Activated CD4-positive, alpha-beta T cell treated with anti-CD3 and anti-CD28 coated beads for 4 hours (primary cell): Measurements from ENCODE around the gene TRPC6.
"Not testable (repeated sequence)": the region's sequence is repeated elsewhere in the genome, so short reads cannot be mapped to it uniquely, and the experiment has no call there.

ENCODE experiments used
- DNase-seq, 2 donors: peaks; one replicate each; pipeline ENCODE4 v3.0.0-alpha.2; 2020

TRPC6 gene

GRCh38 chr11:101446238-101446637 is 137.6 kb downstream of the TRPC6 start:
- DNase-seq = no peak

DNA sequence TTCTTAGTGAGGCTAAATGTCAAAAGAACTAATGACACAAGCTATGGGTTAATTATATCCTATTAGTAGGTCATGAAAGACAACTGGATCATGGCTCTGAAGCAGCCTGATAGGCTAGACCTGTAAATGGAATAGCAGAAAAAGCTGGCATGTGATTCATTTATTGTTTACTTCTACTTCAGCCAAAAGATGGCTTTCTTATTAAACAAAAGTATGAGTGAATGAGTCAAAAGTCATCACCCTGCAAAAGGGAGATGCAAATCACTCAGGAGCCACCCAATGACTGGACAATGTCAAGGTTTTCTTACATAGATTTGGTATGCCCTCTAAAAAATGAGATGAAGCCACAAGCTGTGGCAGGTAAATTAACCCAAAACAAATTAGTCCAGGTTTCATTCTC is 138.0 kb downstream of the TRPC6 start:
- DNase-seq = no peak

DNA sequence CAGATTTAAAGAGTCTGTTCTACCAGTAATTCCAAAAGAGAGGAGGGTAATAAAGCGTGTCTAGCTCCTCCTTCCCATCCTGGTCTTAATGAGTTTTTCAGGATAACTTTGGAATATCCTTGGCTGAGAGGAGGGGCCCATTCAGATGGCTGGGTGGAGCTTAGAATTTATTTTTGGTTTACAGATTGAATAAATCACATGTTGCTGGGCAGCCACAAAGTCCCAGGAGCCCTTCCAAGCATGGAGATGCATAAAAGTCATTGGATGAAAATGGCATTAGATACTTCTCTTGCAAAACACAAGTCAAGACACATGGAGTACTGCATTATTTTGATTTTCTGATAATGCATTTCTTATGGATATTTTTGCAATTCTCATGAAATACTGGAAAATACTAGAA is 139.0 kb downstream of the TRPC6 start:
- DNase-seq = no peak

- no peak for DNase-seq
Measured at GRCh38 chr11:101444164-101444563, 139.6 kb downstream of the TRPC6 start.

GRCh38 chr11:101442936-101443521 is 140.8 kb downstream of the TRPC6 start:
- DNase-seq = no peak

DNA sequence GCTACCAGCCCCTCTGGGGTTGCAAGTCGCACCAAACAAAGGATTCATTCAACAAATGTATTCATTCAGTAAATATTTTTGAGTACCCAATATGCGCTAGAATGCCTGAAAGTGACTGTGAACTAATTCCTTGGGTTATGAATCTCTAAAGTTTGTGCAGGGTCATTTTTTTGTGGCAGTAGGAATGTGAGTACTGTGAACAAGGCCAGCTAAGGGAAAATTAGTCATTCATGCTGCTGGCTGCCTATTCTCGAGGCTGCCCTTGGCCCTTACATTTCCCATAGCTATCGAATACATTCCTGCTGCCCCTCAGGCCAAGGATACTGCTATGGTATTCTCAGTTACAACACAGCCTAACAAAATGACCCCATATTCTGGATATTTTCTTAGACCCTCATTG is 141.6 kb downstream of the TRPC6 start:
- DNase-seq = no peak

DNA sequence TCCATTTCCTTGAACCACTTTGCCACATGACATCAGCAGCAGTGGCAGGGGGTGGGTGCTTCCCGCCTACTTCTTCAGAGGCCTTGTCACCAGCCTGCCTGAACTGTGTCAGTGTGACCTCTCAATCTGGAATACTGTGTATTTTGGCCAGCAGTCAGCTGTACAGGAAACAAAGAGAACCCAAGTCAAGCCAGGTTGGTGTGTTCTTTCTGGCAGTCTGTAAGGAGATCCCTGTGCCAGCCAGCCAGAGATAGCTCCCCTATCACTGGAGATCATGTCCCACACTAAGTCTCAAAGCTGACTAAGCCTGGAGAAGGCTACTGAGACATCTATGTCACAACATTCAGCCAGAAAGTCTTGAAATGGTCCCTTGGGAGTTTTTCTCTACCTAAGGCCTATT is 142.1 kb downstream of the TRPC6 start:
- no peak for DNase-seq

DNA sequence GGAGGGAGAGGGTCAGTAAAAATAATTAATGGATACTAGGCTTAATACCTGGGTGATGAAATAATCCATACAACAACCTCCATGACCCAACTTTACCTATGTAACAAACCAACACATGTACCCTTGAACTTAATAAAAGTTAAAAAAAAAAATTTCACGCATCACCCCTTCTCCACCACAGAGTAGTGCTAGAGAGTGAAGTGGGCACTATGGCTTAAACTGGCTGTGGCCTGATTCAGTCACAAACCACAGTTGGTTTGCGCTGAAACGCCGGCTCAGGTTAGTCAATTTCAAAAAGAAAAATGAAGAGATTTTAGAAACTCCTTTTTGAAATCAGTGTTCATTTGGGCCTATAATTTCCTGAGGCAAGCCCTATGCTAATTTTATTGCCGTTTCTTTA is 144.3 kb downstream of the TRPC6 start:
- DNase-seq = no peak

DNA sequence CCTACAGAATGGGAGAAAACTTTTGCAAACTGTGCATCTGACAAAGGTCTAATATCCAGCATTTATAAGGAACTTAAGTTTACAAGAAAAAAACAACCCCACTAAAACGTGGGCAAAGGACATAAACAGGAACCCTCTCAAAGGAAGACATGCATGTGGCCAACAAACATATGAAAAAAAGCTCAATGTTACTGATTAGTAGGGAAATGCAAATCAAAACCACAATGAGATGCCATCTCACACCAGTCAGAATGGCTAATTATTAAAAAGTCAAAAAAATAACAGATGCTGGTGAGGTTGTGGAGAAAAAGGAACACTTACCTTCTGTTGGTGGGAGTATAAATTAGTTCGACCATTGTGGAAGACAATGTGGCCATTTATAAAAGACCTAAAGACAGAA is 145.1 kb downstream of the TRPC6 start:
- DNase-seq = not testable (repeated sequence)

DNA sequence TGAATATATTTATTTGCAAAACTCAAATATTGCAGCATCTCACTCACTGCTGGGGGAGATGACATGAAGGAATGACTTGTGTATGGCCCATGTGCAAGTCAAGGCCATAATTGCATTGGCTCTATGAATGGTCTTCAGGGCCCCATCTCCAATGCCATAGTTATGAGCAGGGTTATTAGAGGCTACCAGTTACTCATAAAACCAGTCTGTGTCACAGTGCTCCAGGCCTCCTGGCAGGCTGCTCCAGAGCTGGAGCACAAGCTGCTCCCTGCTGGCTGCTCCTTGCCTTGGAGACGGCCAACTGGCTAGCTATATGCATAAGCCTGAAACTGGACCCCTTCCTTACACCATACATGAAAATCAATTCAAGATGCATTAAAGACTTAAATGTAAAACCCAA is 145.7 kb downstream of the TRPC6 start:
- no peak for DNase-seq

DNA sequence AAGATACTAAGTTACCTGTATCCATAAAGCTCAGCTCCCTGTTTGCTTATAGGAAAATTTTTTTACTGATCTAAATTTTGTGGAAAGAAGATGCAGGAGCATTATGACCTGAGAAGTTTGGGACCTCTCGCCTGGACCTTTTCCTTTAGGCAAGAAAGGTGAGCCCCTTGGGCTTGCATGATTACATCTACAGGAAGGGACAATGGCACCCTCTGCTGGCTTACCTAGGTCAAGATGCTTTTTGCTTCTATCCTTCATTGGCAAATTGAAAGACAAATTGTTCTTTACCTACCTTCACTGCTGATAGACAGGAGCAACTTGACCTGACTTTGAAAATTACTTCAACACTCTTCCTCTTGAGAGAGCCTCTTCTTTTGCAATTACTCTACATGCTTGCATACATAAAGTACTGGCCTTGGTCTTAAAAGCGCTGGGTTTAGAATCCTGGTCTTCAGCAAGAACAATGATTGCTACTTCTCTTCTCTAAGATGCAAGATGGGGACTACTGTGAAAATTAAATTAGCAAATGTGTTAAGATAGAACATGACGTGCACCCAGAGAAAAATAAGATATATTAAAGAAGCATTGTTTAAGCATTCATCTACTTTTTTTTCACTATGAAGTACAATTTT is 147.2 kb downstream of the TRPC6 start:
- no peak for DNase-seq

DNA sequence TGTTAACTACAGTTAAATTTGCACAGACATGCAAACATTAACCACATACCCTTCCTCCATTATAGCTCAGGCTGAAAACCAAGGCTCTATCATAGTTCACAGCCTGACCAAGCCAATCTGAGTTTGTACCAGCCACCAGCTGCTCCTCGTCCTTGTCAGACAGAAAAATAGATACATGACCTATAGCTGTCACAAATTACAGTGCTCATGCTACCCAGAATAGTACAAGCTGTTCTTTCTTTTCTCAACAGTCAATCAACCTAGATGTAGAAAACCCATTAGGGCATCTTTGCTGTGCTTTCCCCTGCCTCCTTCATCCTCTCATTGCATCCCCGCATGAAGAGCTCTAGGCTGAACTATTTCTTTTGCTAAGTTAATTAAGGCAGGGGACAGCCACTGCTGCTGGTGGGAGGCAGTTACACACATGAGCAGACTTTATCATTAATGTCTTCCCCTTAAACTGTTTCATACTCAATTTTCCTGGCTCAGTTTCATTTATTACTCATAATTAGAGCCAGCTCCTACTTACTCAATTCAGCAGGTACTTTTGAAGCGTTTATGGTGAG is 148.3 kb downstream of the TRPC6 start:
- DNase-seq = no peak

DNA sequence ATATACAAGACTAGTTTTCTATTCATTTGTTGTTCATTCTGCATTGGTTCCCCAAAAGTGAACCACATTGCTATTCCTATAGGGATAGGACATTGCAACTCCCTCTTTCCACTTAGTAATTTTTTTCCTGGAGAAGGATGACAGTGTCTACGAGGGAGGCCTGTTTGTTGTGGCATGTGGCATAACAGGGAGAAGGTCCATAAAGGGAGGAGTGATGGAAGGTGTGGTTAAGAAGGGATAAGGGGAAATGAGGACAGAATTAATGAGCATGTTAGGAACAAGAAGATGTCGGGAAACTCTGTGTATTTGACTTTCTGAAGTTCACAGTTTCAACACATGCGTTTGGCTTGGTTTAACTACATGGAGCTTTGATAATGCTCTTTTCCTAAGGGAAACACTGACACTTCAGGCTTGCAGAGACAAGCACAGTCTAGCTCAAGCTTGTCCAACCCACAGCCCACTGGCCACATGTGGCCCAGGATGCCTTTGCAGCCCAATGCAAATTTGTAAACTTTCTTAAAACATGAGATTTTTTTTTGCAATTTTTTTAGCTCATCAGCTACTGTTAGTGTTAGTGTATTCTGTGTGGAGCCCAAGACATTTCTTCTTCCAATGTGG is 149.7 kb downstream of the TRPC6 start:
- DNase-seq = no peak

DNA sequence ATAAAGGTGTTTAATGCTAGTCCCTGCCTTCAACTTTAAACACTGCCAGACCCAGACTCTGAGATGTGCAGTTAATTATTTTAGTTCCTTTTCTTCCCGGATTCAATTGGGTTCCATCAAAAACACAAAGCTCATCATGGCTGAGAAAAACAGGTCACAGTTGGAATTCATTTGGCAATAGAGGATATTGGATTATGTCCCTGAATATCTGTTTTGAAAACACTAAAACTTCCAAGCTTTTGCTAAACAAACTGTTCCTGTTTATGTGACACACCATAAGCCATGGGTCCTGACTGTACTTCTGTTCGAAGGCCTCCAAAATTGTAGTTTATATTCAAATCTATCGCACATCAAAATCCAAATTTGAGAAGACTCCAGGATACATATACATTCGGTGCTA is 150.7 kb downstream of the TRPC6 start:
- no peak for DNase-seq

- DNase-seq = no peak
Measured at GRCh38 chr11:101429703-101430540, 153.9 kb downstream of the TRPC6 start.

- no peak for DNase-seq
Measured at GRCh38 chr11:101428918-101429317, 154.9 kb downstream of the TRPC6 start.

DNA sequence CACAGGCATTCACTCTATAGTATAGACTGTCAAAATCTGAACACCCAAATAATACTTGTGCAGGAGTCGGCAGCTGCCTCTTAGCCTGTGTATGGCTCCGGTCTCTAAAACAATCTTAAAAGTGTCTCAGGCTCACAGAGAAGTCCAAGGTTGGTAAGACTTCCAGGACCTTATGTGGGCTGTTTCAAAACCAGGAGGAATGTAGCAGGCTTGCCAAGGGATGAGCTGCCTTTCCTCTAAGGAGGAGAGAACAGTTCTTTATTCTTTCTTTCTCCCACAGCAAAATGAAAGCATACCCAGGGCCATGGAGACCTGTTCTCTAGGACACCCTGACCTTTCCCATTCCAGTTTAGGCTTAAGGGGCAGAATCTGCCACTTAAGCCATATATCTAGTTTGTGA is 176.5 kb downstream of the TRPC6 start:
- DNase-seq = no peak
